Panc1 (cell line): Measurements from ENCODE around the gene ROS1. TPM values are rescaled to one million over a fixed set of nuclear protein-coding genes. Genes with fewer than 3 reads are reported as not detected.

Source experiments
- ATAC-seq: fragments of 200-7000 bp; cut with Tn5 transposase; 2 replicates; pipeline ENCODE4 v1.9.1; 2020; ENCODE audit warnings: mild to moderate bottlenecking, moderate library complexity
- BruUV-seq: library from RNA; stranded (reverse); fragments of 400-500 nt; replicated peaks from 2 replicates; lab custom pipeline; 2021; lab: Mats Ljungman, UMichigan
- CTCF ChIA-PET: fragments of 300-600 bp; sonication (Branson Sonifier 250); formaldehyde crosslinking; loops from one replicate; lab custom pipeline; 2022; ENCODE audit warnings: antibody characterized with exemption; lab: Charles Lee
- POLR2A ChIA-PET: fragments of 300-600 bp; sonication (Branson Sonifier 250); formaldehyde crosslinking; loops from one replicate; lab custom pipeline; 2022; ENCODE audit warnings: antibody characterized with exemption; lab: Charles Lee
- DNase-seq: peaks from one replicate; pipeline ENCODE4 v3.0.0-alpha.2; 2010; ENCODE audit warnings: low read depth, low spot score
- H3K27ac ChIP-seq: 2 replicates; pipeline ENCODE4 v1.5.1; 2011; ENCODE audit warnings: mild to moderate bottlenecking, low read length, inconsistent platforms
- H3K27me3 ChIP-seq: fragments of 200-500 bp; sonication (Bioruptor generic); 2 replicates; pipeline ENCODE4 v1.6.0; 2014; ENCODE audit warnings: low read length, inconsistent platforms; ENCODE audit not compliant: control insufficient read depth, insufficient read depth
- H3K36me3 ChIP-seq: fragments of 200-500 bp; sonication (Bioruptor generic); 2 replicates; pipeline ENCODE4 v1.5.1; 2014; ENCODE audit warnings: inconsistent platforms, mild to moderate bottlenecking, low read length, moderate library complexity; ENCODE audit not compliant: control insufficient read depth, insufficient read depth
- H3K4me1 ChIP-seq: 2 replicates; pipeline ENCODE4 v1.5.1; 2011; ENCODE audit warnings: inconsistent platforms, mild to moderate bottlenecking, low read length, moderate library complexity; ENCODE audit not compliant: control insufficient read depth, insufficient read depth
- H3K4me3 ChIP-seq, 2 experiments: 2 replicates each; pipeline ENCODE4 v1.5.1; 2011 to 2012; ENCODE audit warnings: low read depth in 2 of 2, low read length in 2 of 2, mild to moderate bottlenecking in 2 of 2, inconsistent platforms in 1 of 2, moderate library complexity in 1 of 2
- H3K9me3 ChIP-seq: fragments of 200-500 bp; sonication (Bioruptor generic); 2 replicates; pipeline ENCODE4 v1.5.1; 2014; ENCODE audit warnings: low read depth, mild to moderate bottlenecking, inconsistent platforms, low read length, moderate library complexity; ENCODE audit not compliant: control insufficient read depth, insufficient read depth
- CTCF ChIP-seq: fragments of 450-650 bp; IDR thresholded peaks from 2 replicates; pipeline ENCODE4 v1.5.1; 2017; ENCODE audit warnings: mild to moderate bottlenecking
- POLR2AphosphoS5 ChIP-seq: IDR thresholded peaks from 2 replicates; pipeline ENCODE4 v1.6.1; 2012; ENCODE audit warnings: mild to moderate bottlenecking, low read depth, low read length, moderate library complexity
- REST ChIP-seq, 2 experiments: IDR thresholded peaks; 2 replicates each; pipeline ENCODE4 v1.6.1; 2011 to 2012; ENCODE audit warnings: low read depth in 2 of 2, control low read depth in 1 of 2, low read length in 1 of 2, mild to moderate bottlenecking in 1 of 2, moderate library complexity in 1 of 2; ENCODE audit not compliant: insufficient read depth in 1 of 2
- SIN3A ChIP-seq: IDR thresholded peaks from 2 replicates; pipeline ENCODE4 v1.6.1; 2012; ENCODE audit warnings: low read depth, mild to moderate bottlenecking, low read length, moderate library complexity, borderline replicate concordance; ENCODE audit not compliant: insufficient read depth
- TCF7L2 ChIP-seq: IDR thresholded peaks from 2 replicates; pipeline ENCODE4 v1.6.1; 2011; ENCODE audit warnings: mild to moderate bottlenecking, low read depth, low read length, inconsistent platforms
- in situ Hi-C: cut with HindIII; loops from 2 replicates; pipeline ENCODE4 v1.10.0; 2016; ENCODE audit warnings: low sequenced_read_pairs, low pct_unique_long_range_greater_than_20kb
- intact Hi-C: fragments of 100-400 bp; cut with micrococcal nuclease; formaldehyde crosslinking; loops from one replicate; pipeline ENCODE4 v1.10.0; 2022; ENCODE audit not compliant: unreplicated experiment
- total RNA-seq: library from RNA; stranded (reverse); gene quantifications from one replicate; pipeline ENCODE4 v1.2.1, GENCODE V29; 2021; ENCODE audit not compliant: unreplicated experiment

The ROS1 gene
- total RNA-seq, 1 experiment from 2014 or later = 0.10 TPM

GRCh38 chr6:117456998-117457397 lies 31.3 kb upstream of the ROS1 start:
- ChIA-PET POLR2A (no interaction called here), CTCF (interaction anchor here (0.7 kb wide), 1 partner anchor 98 kb away, joined by 3 read pairs; no protein-coding TSS in a partner anchor)
- in situ Hi-C loops (no loop called here), intact Hi-C loops (loop anchor here (10.0 kb wide), 1 partner anchor 218 kb away; the partner anchor contains the start of gene NUS1)
- Histone ChIP-seq H3K36me3 (no peaks in the 10 kb centered on the region), H3K27ac (no peak overlapping the region), H3K27me3 (no peaks in the 10 kb centered on the region), H3K9me3 (no peaks in the 10 kb centered on the region), H3K4me3 (no peak overlapping the region), H3K4me1 (no peaks in the 10 kb centered on the region)
- no peak for DNase-seq
- no TSS peak for BruUV-seq
- no peak for TF ChIP-seq REST (IDR thresholded peaks at IDR 0.05; ENCODE audit: insufficient read depth in 1 of 2, low read depth in 2 of 2, low read length in 1 of 2)
- no peak for ATAC-seq

- no TSS peak for BruUV-seq
- DNase-seq (no peak), ATAC-seq (no peak)
- no peak for TF ChIP-seq CTCF
- no peak for TF ChIP-seq TCF7L2
- no peak for TF ChIP-seq POLR2AphosphoS5
- TF ChIP-seq REST (IDR thresholded peaks at IDR 0.05; ENCODE audit: insufficient read depth in 1 of 2, low read depth in 2 of 2, low read length in 1 of 2) = no peak
- no peak for TF ChIP-seq SIN3A
- Histone ChIP-seq H3K9me3 (no peaks in the 10 kb centered on the region), H3K36me3 (no peaks in the 10 kb centered on the region), H3K4me3 (no peak overlapping the region), H3K27ac (no peak overlapping the region), H3K27me3 (no peaks in the 10 kb centered on the region), H3K4me1 (no peaks in the 10 kb centered on the region)
- CTCF ChIA-PET = no interaction called here
- intact Hi-C loops = loop anchor here (10.0 kb wide), 1 partner anchor 219 kb away; the partner anchor contains the start of gene NUS1
- in situ Hi-C loops = no loop called here
- POLR2A ChIA-PET = no interaction called here
These were observed 30.5 kb upstream of the ROS1 start for GRCh38 chr6:117456250-117456649.
